GM10266 (cell line): Measurements from ENCODE around the gene MCM3.

Experiments used
- DNase-seq: peaks from one replicate; pipeline ENCODE4 v3.0.0; 2012; ENCODE audit errors: extremely low spot score
- TF ChIP-seq, protein P1 (sequence below): IDR thresholded peaks from 2 replicates; pipeline ENCODE4 v1.5.1; 2012; ENCODE audit warnings: mild to moderate bottlenecking, low read depth; ENCODE audit not compliant: control insufficient read depth, insufficient read depth; ENCODE audit errors: missing control alignments

The MCM3 gene

DNA sequence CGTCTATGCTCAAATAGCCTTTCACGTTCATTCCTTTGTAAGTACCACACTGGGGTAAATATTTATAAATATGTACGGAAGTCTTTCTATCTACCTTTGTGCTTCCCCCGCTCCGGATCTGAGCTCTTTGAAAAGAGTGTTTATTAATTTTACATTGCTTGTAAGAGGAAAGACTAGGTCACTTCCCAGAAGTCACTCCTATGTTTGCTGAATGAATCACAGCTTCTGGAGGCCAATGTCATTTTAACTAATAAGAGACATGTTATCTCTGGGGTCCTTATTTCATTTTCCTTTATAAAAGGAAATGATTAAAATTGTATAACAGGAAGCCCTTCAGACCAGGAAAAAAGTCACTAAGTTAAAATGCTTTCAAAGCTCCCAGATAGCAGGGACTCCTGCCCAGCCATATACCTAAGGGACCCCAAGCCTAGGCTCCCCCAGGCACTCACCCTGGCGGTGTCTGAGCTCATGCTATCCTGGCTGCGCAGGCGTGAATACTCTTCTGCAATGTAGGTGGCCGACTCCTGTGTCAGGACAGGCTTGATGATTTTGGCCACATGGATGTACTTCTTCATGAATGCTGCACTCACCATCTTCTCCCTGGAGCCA lies 12.6 kb downstream of the MCM3 start:
- DNase-seq: no peak
- TF ChIP-seq, protein P1, sequence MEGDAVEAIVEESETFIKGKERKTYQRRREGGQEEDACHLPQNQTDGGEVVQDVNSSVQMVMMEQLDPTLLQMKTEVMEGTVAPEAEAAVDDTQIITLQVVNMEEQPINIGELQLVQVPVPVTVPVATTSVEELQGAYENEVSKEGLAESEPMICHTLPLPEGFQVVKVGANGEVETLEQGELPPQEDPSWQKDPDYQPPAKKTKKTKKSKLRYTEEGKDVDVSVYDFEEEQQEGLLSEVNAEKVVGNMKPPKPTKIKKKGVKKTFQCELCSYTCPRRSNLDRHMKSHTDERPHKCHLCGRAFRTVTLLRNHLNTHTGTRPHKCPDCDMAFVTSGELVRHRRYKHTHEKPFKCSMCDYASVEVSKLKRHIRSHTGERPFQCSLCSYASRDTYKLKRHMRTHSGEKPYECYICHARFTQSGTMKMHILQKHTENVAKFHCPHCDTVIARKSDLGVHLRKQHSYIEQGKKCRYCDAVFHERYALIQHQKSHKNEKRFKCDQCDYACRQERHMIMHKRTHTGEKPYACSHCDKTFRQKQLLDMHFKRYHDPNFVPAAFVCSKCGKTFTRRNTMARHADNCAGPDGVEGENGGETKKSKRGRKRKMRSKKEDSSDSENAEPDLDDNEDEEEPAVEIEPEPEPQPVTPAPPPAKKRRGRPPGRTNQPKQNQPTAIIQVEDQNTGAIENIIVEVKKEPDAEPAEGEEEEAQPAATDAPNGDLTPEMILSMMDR: no peak

DNA sequence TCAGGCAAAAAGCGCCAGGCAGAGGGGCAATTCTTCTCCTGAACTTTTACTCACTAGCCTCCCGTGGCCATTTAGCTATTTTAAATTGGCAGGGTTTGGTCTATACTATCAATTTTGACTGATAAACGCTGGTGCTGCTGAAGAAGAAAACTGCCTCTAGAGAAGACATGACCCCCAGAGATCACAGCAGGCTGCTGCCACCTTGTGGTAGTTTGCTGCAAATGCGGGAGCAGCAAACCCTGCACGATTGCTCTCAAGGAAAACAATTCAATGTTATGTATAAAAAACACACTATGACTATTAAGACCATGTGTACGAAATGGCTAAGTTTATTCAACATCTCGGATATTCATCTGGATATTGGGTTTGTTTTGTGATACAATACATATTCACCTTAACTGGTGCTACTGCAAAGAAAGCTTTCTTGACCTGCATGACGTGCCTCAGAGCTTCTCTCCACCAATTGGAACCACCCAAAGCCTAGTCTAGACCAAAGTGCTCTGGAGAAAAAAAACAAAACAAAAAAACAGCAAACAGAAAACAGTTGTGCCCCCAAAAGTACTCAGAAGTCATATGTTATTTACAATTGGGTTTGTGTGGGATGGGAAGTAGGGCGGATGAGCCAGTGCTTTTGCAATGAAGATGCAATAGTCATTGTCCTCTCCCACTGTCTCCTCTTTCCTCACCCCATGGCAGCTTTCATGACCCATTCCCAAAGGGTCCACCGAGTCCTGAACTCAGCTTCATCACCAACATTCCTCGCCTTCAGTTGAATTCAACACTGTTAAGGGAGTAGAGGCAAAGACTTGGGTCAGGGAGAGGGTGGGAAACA lies 20.6 kb downstream of the MCM3 start:
- TF ChIP-seq, protein P1: peak; percentile 96
- peak; percentile 62 for DNase-seq

DNA sequence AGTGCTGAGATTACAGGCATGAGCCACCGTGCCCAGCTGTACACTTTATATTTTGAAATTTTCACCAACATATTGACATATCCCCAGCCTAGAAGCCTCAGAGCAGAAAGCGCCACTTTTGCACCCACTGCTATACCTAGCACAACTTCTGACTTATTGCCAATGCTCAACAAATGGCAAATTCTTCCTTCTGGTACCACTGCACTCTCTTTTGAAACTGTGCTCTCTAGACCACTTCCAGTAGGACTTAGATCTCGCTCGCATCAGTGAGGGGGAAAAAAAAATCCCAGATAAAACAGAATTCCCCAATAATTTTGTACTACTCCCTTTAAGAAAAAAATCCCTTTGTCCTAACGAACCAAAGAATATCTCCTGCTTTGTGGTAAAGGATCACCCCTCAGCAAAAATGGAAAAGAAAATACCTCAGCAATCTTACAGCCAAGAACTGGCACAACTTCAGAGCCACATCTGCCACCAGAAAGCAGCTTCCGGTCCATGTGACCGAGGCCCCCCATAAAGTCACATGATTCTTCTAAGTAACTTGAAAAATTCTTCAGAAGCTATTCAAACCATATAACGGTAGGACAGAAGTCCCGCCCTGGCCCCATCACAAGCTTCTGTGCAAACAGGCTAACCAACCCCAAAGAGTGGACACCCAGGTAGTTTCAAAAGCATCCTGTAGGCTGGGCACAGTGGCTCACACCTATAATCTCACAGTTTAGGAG lies 21.8 kb downstream of the MCM3 start:
- TF ChIP-seq, protein P1: no peak
- no peak for DNase-seq

DNA sequence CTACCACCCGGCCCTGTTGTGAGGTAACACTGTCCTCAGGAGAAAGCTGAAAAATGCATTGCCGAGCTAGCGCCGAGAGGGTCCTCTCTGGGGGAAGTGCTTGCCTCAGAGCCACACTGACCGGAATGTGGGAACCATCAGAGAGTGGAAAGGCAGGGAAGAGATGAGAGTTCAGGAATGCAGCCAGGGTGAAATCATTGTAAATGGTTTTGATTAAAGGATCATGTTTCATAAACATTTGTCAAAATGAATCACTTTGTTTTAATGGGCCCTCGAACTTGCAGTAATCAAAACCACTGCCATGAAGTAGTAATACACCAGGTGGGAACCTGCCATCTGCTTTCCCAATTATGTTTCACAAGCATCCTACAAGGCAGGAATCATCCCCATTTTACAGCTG lies 23.3 kb downstream of the MCM3 start:
- DNase-seq: no peak
- TF ChIP-seq, protein P1: no peak

DNA sequence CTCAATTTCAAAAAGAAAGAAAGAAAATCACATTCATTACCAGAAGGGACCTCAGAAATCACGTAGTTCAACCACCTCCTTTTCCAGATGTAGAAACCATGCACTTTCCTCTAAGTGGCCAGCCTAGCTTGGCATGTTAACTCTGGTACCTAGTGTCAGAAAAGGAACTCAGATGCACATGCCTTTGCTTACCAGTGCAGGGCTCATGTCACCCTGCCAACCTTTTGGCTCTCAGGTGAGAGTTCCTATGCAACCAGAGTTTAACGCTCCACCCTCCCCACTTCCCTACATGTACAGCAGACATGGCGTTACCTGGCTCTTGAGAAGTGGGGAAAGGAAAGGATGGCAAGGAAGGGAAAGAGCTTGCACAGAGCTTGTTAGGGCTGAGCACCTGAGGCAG lies 23.9 kb downstream of the MCM3 start:
- TF ChIP-seq, protein P1: no peak
- DNase-seq: no peak

DNA sequence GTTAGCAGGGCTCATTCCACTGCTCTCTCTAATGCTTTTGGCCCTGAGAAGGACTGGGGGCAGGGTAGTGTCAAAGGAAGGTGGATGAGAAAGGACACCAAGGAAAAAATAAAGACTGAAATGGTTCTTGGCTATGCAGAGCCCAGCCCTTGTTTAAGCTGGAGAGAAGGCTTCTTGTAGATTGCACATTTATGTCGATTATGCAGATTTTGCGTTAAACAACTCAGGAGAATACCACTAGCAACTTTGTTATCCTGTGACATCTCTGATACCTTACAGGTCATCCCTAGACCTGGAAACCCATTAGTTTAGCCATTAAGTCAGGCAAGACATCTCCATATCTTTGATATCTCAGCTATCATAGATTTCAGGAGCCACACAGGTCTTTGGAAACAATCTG lies 29.1 kb downstream of the MCM3 start:
- DNase-seq: no peak

More for the DNA sequence above, 29.1 kb downstream of the MCM3 start:
- TF ChIP-seq, protein P1: no peak
